ENCODE data around the gene PIP4K2C.

- no peak for TF ChIP-seq NFRKB (IDR thresholded peaks at IDR 0.05)
- no peak for TF ChIP-seq L3MBTL2 (conservative IDR thresholded peaks at IDR 0.05)
- TF ChIP-seq BHLHE40 (IDR thresholded peaks at IDR 0.05; ENCODE audit: borderline replicate concordance): no peak
- TF ChIP-seq HDGF (IDR thresholded peaks at IDR 0.05; ENCODE audit: borderline replicate concordance): no peak
- no peak for TF ChIP-seq FOXK2 (IDR thresholded peaks at IDR 0.05)
- TF ChIP-seq ZNF384 (IDR thresholded peaks at IDR 0.05): no peak
- no peak for TF ChIP-seq ARNT (IDR thresholded peaks at IDR 0.05)
- TF ChIP-seq FOXM1 (IDR thresholded peaks at IDR 0.05; ENCODE audit: borderline replicate concordance): no peak
- no peak for TF ChIP-seq LEF1 (IDR thresholded peaks at IDR 0.05; ENCODE audit: borderline replicate concordance)
Observed at GRCh38 chr12:57631566-57632072, 40.6 kb downstream of the PIP4K2C start.

All from HEK293T (cell line).